SJCRH30 (cell line): ENCODE measurements around the gene EPN2. TPM values are rescaled to one million over a fixed set of nuclear protein-coding genes. Genes with fewer than 3 reads are reported as not detected.
"Not testable (repeated sequence)": the region's sequence is repeated elsewhere in the genome, so short reads cannot be mapped to it uniquely, and the experiment has no call there.

Experiments used
- DNase-seq, 2 experiments: peaks; one replicate each; pipeline ENCODE4 v3.0.0-alpha.2; 2015 to 2020
- H3K27ac ChIP-seq: fragments of 250-450 bp; sonication (Bioruptor Pico); 2 replicates; pipeline ENCODE4 v1.5.1; 2020; ENCODE audit warnings: mild to moderate bottlenecking, moderate library complexity
- H3K27me3 ChIP-seq: fragments of 250-450 bp; sonication (Bioruptor Pico); 2 replicates; pipeline ENCODE4 v1.5.1; 2020; ENCODE audit warnings: mild to moderate bottlenecking, moderate library complexity
- H3K36me3 ChIP-seq: fragments of 250-450 bp; sonication (Bioruptor Pico); 2 replicates; pipeline ENCODE4 v1.5.1; 2020; ENCODE audit warnings: mild to moderate bottlenecking, moderate library complexity
- H3K4me1 ChIP-seq: fragments of 250-450 bp; sonication (Bioruptor Pico); 2 replicates; pipeline ENCODE4 v1.5.1; 2020; ENCODE audit warnings: mild to moderate bottlenecking, moderate library complexity
- H3K4me3 ChIP-seq: fragments of 250-450 bp; sonication (Bioruptor Pico); 2 replicates; pipeline ENCODE4 v1.5.1; 2020; ENCODE audit warnings: mild to moderate bottlenecking, moderate library complexity
- H3K9me3 ChIP-seq: fragments of 250-450 bp; sonication (Bioruptor Pico); replicated peaks from 2 replicates; pipeline ENCODE4 v1.5.1; 2020; ENCODE audit warnings: mild to moderate bottlenecking, moderate library complexity
- total RNA-seq: library from RNA; depleted of rRNA; stranded (reverse); fragments of >200 nt; shearing (Covaris generic); gene quantifications from 2 replicates; pipeline ENCODE4 v1.2.3, GENCODE V29; 2014

EPN2 gene
- total RNA-seq, 1 experiment from 2014 or later = 64.1 TPM

- Histone ChIP-seq H3K9me3 (no peaks in the 10 kb centered on the region), H3K27me3 (no peaks in the 10 kb centered on the region), H3K27ac (no peak overlapping the region), H3K36me3 (peaks cover 1% of the 10 kb centered on the region), H3K4me3 (no peak overlapping the region), H3K4me1 (peaks cover 11% of the 10 kb centered on the region)
- no peak for DNase-seq
These were observed 31.4 kb downstream of the EPN2 start for GRCh38 chr17:19268611-19269010.

- H3K36me3 ChIP-seq = peaks cover 6% of the 10 kb centered on the region
- no peak overlapping the region for H3K4me3 ChIP-seq
- no peaks in the 10 kb centered on the region for H3K9me3 ChIP-seq
- peaks cover 6% of the 10 kb centered on the region for H3K4me1 ChIP-seq
- H3K27me3 ChIP-seq = no peaks in the 10 kb centered on the region
- no peak for DNase-seq
- H3K27ac ChIP-seq = no peak overlapping the region
These were observed 31.9 kb downstream of the EPN2 start for GRCh38 chr17:19269106-19269505.

- peaks cover under 1% of the 10 kb centered on the region for H3K4me1 ChIP-seq
- no peak for DNase-seq
- H3K27ac ChIP-seq = no peak overlapping the region
- no peak overlapping the region for H3K4me3 ChIP-seq
- H3K27me3 ChIP-seq = no peaks in the 10 kb centered on the region
- no peaks in the 10 kb centered on the region for H3K9me3 ChIP-seq
- peaks cover 8% of the 10 kb centered on the region for H3K36me3 ChIP-seq
These were observed 32.5 kb downstream of the EPN2 start for GRCh38 chr17:19269641-19270040.

GRCh38 chr17:19270347-19270703, 33.2 kb downstream of the EPN2 start:
- Histone ChIP-seq H3K9me3 (no peaks in the 10 kb centered on the region), H3K4me1 (no peaks in the 10 kb centered on the region), H3K27me3 (no peaks in the 10 kb centered on the region), H3K4me3 (no peak overlapping the region), H3K27ac (no peak overlapping the region), H3K36me3 (peaks cover 8% of the 10 kb centered on the region)
- DNase-seq = no peak

GRCh38 chr17:19270704-19271611, 33.8 kb downstream of the EPN2 start:
- H3K27ac ChIP-seq = no peak overlapping the region
- peaks cover 8% of the 10 kb centered on the region for H3K36me3 ChIP-seq
- no peak for DNase-seq
- no peaks in the 10 kb centered on the region for H3K4me1 ChIP-seq
- H3K4me3 ChIP-seq = no peak overlapping the region
- no peaks in the 10 kb centered on the region for H3K9me3 ChIP-seq
- H3K27me3 ChIP-seq = no peaks in the 10 kb centered on the region

GRCh38 chr17:19271780-19272357, 34.7 kb downstream of the EPN2 start:
- H3K4me1 ChIP-seq = no peaks in the 10 kb centered on the region
- no peak overlapping the region for H3K27ac ChIP-seq
- DNase-seq = no peak
- peaks cover 10% of the 10 kb centered on the region for H3K36me3 ChIP-seq
- H3K4me3 ChIP-seq = no peak overlapping the region
- no peaks in the 10 kb centered on the region for H3K27me3 ChIP-seq
- H3K9me3 ChIP-seq = no peaks in the 10 kb centered on the region

- no peak for DNase-seq
- no peaks in the 10 kb centered on the region for H3K27me3 ChIP-seq
- H3K4me3 ChIP-seq = no peak overlapping the region
- H3K36me3 ChIP-seq = peaks cover 10% of the 10 kb centered on the region
- H3K27ac ChIP-seq = no peak overlapping the region
- no peaks in the 10 kb centered on the region for H3K4me1 ChIP-seq
- H3K9me3 ChIP-seq = no peaks in the 10 kb centered on the region
These were observed 36.6 kb downstream of the EPN2 start for GRCh38 chr17:19273731-19274130.

- no peaks in the 10 kb centered on the region for H3K27me3 ChIP-seq
- no peak overlapping the region for H3K27ac ChIP-seq
- H3K4me3 ChIP-seq = no peak overlapping the region
- H3K9me3 ChIP-seq = no peaks in the 10 kb centered on the region
- no peak for DNase-seq
- no peaks in the 10 kb centered on the region for H3K4me1 ChIP-seq
- peaks cover 10% of the 10 kb centered on the region for H3K36me3 ChIP-seq
These were observed 37.7 kb downstream of the EPN2 start for GRCh38 chr17:19274893-19275292.

GRCh38 chr17:19275457-19276127, 38.4 kb downstream of the EPN2 start:
- no peak for DNase-seq
- no peaks in the 10 kb centered on the region for H3K27me3 ChIP-seq
- H3K4me3 ChIP-seq = no peak overlapping the region
- no peaks in the 10 kb centered on the region for H3K4me1 ChIP-seq
- no peaks in the 10 kb centered on the region for H3K9me3 ChIP-seq
- peaks cover 10% of the 10 kb centered on the region for H3K36me3 ChIP-seq
- H3K27ac ChIP-seq = no peak overlapping the region

GRCh38 chr17:19278284-19278683, 41.1 kb downstream of the EPN2 start:
- not testable (repeated sequence) for DNase-seq, H3K4me3 ChIP-seq, H3K4me1 ChIP-seq

GRCh38 chr17:19278729-19279128, 41.6 kb downstream of the EPN2 start:
- H3K36me3 ChIP-seq = peaks cover 16% of the 10 kb centered on the region
- H3K27me3 ChIP-seq = no peaks in the 10 kb centered on the region
- no peak overlapping the region for H3K27ac ChIP-seq
- H3K4me1 ChIP-seq = no peaks in the 10 kb centered on the region
- H3K4me3 ChIP-seq = no peak overlapping the region
- H3K9me3 ChIP-seq = no peaks in the 10 kb centered on the region
- DNase-seq = no peak

More at GRCh38 chr17:19278284-19278683, 41.1 kb downstream of the EPN2 start:
- H3K27me3 ChIP-seq, H3K9me3 ChIP-seq, H3K27ac ChIP-seq: not testable (repeated sequence)
- peaks cover 18% of the 10 kb centered on the region for H3K36me3 ChIP-seq

GRCh38 chr17:19281161-19281560, 44.0 kb downstream of the EPN2 start:
- H3K4me3 ChIP-seq = no peak overlapping the region
- H3K4me1 ChIP-seq = no peaks in the 10 kb centered on the region
- DNase-seq = no peak
- no peaks in the 10 kb centered on the region for H3K27me3 ChIP-seq
- peaks cover 10% of the 10 kb centered on the region for H3K36me3 ChIP-seq
- H3K9me3 ChIP-seq = no peaks in the 10 kb centered on the region
- no peak overlapping the region for H3K27ac ChIP-seq

- Histone ChIP-seq H3K4me3 (no peak overlapping the region), H3K27me3 (no peaks in the 10 kb centered on the region), H3K4me1 (no peaks in the 10 kb centered on the region), H3K27ac (no peak overlapping the region), H3K36me3 (peaks cover 14% of the 10 kb centered on the region), H3K9me3 (no peaks in the 10 kb centered on the region)
- no peak for DNase-seq
These were observed 47.1 kb downstream of the EPN2 start for GRCh38 chr17:19284005-19284959.

- no peaks in the 10 kb centered on the region for H3K4me1 ChIP-seq
- H3K36me3 ChIP-seq = peaks cover 14% of the 10 kb centered on the region
- no peaks in the 10 kb centered on the region for H3K27me3 ChIP-seq
- DNase-seq = no peak
- no peaks in the 10 kb centered on the region for H3K9me3 ChIP-seq
- H3K27ac ChIP-seq = no peak overlapping the region
- H3K4me3 ChIP-seq = no peak overlapping the region
These were observed 48.2 kb downstream of the EPN2 start for GRCh38 chr17:19285213-19285900.
